Measurements from ENCODE around the gene LRR1. TPM values are rescaled to one million over a fixed set of nuclear protein-coding genes. Genes with fewer than 3 reads are reported as not detected.

Gene LRR1
- total RNA-seq, 1 donor from 2014 or later, result 6.0 TPM

GRCh38 chr14:49574038-49574437, 24.7 kb upstream of the LRR1 start:
- H3K36me3 ChIP-seq, result peaks cover 19% of the 10 kb centered on the region
- DNase-seq, result no peak
- no peaks in the 10 kb centered on the region for H3K9me3 ChIP-seq
- TF ChIP-seq CTCF (IDR thresholded peaks at IDR 0.05), result no peak
- H3K4me1 ChIP-seq, result no peaks in the 10 kb centered on the region
- H3K27ac ChIP-seq, result no peak overlapping the region
- no peak for ATAC-seq
- H3K27me3 ChIP-seq, result no peaks in the 10 kb centered on the region
- intact Hi-C loops (cut with DNase I), result no loop called here
- no peak overlapping the region for H3K4me3 ChIP-seq

GRCh38 chr14:49578141-49578540, 20.6 kb upstream of the LRR1 start:
- Histone ChIP-seq H3K4me1 (peaks cover 8% of the 10 kb centered on the region), H3K36me3 (peaks cover 34% of the 10 kb centered on the region)

GRCh38 chr14:49579841-49580240, 18.9 kb upstream of the LRR1 start:
- H3K36me3 ChIP-seq, result peaks cover 51% of the 10 kb centered on the region
- H3K27me3 ChIP-seq, result no peaks in the 10 kb centered on the region
- H3K4me3 ChIP-seq, result no peak overlapping the region
- H3K4me1 ChIP-seq, result peaks cover 22% of the 10 kb centered on the region
- ATAC-seq, result no peak
- no peak for DNase-seq
- no peak for TF ChIP-seq CTCF (IDR thresholded peaks at IDR 0.05)
- no peaks in the 10 kb centered on the region for H3K9me3 ChIP-seq
- H3K27ac ChIP-seq, result no peak overlapping the region
- intact Hi-C loops (cut with DNase I), result no loop called here

More at GRCh38 chr14:49578141-49578540, 20.6 kb upstream of the LRR1 start:
- Histone ChIP-seq H3K4me3 (no peak overlapping the region), H3K27ac (no peak overlapping the region), H3K27me3 (no peaks in the 10 kb centered on the region), H3K9me3 (no peaks in the 10 kb centered on the region)
- ATAC-seq (no peak), DNase-seq (no peak)
- no peak for TF ChIP-seq CTCF (IDR thresholded peaks at IDR 0.05)
- intact Hi-C loops (cut with DNase I), result no loop called here

GRCh38 chr14:49581209-49582112, 17.3 kb upstream of the LRR1 start:
- TF ChIP-seq CTCF (IDR thresholded peaks at IDR 0.05), result no peak
- H3K27me3 ChIP-seq, result no peaks in the 10 kb centered on the region
- intact Hi-C loops (cut with DNase I), result no loop called here
- ATAC-seq, result no peak
- H3K4me1 ChIP-seq, result peaks cover 28% of the 10 kb centered on the region
- H3K27ac ChIP-seq, result no peak overlapping the region
- H3K4me3 ChIP-seq, result no peak overlapping the region
- no peaks in the 10 kb centered on the region for H3K9me3 ChIP-seq
- no peak for DNase-seq
- peaks cover 45% of the 10 kb centered on the region for H3K36me3 ChIP-seq

- intact Hi-C loops (cut with DNase I), result no loop called here
- no peak for ATAC-seq
- no peak for TF ChIP-seq CTCF (IDR thresholded peaks at IDR 0.05)
Observed at GRCh38 chr14:49582113-49582977, 16.4 kb upstream of the LRR1 start.

More at GRCh38 chr14:49582113-49582977, 16.4 kb upstream of the LRR1 start:
- H3K27ac ChIP-seq, result no peak overlapping the region
- H3K4me3 ChIP-seq, result no peak overlapping the region
- peaks cover 36% of the 10 kb centered on the region for H3K36me3 ChIP-seq
- H3K27me3 ChIP-seq, result no peaks in the 10 kb centered on the region
- no peaks in the 10 kb centered on the region for H3K9me3 ChIP-seq
- DNase-seq, result no peak
- peaks cover 28% of the 10 kb centered on the region for H3K4me1 ChIP-seq

All from upper lobe of right lung (tissue), 1 donor.